ENCODE data around the gene TAOK3. TPM values are rescaled to one million over a fixed set of nuclear protein-coding genes. Genes with fewer than 3 reads are reported as not detected.

TAOK3 gene
- total RNA-seq, 1 donor: 27.8 TPM

DNA sequence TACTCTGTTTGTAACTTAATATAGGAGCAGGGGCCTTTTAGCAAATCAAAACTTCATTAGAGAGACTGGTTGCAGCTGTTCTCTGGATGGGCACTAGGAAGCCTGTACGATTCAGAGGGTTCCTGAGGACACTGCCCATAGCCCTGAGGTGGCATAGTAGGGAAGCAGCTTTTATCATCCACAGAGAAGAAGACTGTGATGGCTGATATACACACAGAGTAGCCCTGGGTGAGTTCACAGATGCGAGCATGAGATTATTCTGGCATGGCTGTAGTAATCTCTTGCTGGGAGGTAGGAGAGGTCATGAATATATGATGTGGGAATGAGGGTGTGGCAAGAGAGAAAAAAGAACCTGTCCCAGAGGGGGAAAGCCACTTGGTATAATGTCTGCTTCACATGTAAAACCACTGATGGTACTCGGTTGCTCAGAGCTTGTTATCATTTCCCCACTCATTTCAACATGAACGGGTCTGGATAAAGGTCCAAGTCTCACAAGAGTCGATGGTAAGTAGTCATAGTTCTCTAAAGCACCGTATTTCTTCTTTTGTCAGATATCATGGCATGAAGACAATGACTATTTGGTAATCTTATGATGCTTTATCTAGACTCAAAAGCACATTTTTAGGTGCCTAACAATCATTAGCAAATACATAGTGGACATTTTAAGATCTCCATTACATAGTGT lies 184.8 kb downstream of the TAOK3 start:
- peak; percentile 45 for DNase-seq (ENCODE audit: low read depth)
- H3K4me3 ChIP-seq (ENCODE audit: low read depth, low read length): peak overlapping the region; percentile 71
- TF ChIP-seq, protein P1, sequence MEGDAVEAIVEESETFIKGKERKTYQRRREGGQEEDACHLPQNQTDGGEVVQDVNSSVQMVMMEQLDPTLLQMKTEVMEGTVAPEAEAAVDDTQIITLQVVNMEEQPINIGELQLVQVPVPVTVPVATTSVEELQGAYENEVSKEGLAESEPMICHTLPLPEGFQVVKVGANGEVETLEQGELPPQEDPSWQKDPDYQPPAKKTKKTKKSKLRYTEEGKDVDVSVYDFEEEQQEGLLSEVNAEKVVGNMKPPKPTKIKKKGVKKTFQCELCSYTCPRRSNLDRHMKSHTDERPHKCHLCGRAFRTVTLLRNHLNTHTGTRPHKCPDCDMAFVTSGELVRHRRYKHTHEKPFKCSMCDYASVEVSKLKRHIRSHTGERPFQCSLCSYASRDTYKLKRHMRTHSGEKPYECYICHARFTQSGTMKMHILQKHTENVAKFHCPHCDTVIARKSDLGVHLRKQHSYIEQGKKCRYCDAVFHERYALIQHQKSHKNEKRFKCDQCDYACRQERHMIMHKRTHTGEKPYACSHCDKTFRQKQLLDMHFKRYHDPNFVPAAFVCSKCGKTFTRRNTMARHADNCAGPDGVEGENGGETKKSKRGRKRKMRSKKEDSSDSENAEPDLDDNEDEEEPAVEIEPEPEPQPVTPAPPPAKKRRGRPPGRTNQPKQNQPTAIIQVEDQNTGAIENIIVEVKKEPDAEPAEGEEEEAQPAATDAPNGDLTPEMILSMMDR (IDR thresholded peaks at IDR 0.05; ENCODE audit: insufficient read depth, low read length): no peak

DNA sequence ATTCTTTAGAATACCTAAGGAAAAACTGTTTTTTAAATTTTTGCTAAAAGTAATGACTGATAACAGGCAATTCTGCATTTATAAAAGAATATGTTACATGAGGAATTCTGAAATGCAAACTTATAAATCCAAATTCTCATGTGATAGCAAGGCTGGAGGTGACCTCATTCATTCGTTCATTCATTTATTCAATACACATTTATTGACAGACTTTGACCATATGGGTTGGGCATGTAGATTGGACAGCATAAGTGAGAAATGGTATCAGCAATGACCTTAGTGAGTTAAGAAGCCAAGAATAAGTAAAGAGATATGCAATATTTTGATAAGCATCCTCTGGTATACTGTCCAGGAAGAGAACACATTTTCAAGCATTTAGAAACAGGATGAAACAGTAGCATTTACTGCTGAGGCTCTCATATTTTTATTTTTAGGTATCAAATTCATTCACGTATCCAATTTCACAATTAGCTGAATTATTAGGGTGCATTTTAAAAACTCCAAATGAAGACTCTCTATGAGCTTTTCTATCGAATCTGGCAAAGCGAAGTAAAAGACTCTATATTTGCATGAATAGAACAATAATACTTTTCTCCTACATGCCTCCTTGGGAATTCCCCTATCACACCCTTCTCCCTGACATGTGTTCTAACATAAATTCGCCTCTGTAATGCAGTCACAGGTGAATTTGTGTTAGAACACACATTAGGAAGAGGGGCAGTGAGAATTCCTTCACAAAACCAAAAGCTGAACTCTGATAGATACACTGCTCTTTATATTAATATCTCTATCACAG lies 186.9 kb downstream of the TAOK3 start:
- TF ChIP-seq, protein P1 (IDR thresholded peaks at IDR 0.05; ENCODE audit: insufficient read depth, low read length): no peak
- H3K4me3 ChIP-seq (ENCODE audit: low read depth, low read length): no peak overlapping the region
- no peak for DNase-seq (ENCODE audit: low read depth)

DNA sequence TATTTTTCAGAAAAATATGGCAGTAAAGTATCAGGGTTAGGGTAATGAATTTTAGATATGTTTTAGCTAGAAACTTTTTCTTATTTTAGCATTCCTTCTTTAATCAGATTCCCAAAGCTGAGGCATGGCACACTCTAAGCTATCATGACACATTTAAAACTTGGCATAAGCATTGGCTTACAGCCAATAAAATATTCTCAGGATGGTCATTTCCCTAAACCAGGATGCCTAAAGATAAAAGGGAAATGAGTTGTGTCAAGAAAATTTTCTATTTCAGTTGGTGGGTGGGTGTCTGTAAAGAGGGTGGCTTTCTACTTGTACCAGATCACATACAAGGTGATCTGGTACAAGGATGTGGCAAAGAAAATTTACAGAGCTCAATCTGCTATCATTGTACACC lies 189.0 kb downstream of the TAOK3 start:
- DNase-seq (ENCODE audit: low read depth): peak; percentile 31
- TF ChIP-seq, protein P1 (IDR thresholded peaks at IDR 0.05; ENCODE audit: insufficient read depth, low read length): no peak
- no peak overlapping the region for H3K4me3 ChIP-seq (ENCODE audit: low read depth, low read length)

DNA sequence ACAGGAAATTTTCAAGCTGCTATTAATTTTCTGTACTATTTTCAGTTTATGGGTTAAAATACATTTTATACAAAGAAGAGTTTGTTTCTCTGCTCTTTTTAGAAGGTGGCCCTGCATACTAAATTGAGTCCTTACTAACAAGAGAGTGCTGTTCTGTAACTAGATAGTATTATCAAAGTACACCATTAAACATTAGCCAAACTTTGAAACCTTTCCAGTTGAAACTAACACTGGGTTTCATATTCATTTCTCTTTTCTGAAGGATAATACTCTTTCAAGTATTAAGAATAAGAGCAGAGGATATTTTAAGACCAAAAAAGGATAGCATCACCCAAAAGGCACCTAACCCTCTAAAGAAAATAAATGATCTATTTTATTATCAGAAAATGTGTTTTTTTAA lies 189.6 kb downstream of the TAOK3 start:
- H3K4me3 ChIP-seq (ENCODE audit: low read depth, low read length): no peak overlapping the region
- TF ChIP-seq, protein P1 (IDR thresholded peaks at IDR 0.05; ENCODE audit: insufficient read depth, low read length): no peak
- DNase-seq (ENCODE audit: low read depth): no peak

DNA sequence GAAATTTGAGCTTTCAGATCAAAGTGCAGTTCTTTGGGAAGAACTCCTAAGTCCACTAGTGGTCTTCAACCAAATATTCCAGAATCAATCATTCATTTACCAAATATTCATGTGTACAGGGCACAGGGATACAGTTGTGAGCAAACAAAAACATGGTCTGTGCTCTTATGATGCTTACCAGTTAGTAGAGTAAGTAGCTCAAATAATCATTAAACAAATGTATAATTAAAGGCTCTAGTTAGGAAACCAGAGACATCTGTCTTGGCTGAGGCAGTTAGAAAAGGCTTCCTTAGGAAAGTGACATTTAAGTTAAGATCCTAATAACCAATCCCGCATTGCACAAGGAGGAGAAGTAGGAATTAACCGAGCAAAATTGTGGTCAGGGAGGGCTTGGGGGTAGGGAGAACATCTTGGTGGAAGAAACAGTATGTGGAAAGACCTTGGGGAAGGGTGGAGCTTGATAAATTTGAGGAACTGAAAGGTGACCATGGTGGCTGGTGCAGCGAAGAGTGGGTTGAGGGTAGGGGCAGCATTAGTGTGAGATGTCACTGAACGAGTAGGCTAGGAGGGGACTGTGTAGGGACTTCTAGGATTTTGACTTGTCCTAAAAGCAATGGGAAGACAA lies 196.8 kb downstream of the TAOK3 start:
- DNase-seq (ENCODE audit: low read depth): no peak
- H3K4me3 ChIP-seq (ENCODE audit: low read depth, low read length): no peak overlapping the region
- TF ChIP-seq, protein P1 (IDR thresholded peaks at IDR 0.05; ENCODE audit: insufficient read depth, low read length): no peak

DNA sequence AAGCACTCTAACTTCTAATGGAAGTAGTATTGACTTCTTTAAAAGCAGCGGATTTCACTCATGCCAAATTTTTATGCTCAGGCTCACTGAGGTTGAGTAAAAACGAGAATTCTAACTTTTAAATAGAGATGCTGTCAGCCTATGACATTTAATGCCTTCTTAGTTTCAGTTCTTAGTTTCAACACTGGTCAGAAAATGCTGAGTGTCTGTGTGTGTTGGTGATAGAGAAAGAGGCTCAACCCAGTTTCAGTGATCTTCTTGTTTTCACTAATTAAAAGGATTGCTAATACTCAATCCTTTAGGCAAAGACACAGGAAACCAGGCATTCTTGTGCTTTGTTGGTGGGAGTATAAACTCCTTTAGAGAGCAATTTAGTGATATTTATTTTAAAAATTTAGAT lies 205.8 kb downstream of the TAOK3 start:
- no peak for DNase-seq (ENCODE audit: low read depth)
- H3K4me3 ChIP-seq (ENCODE audit: low read depth, low read length): no peak overlapping the region
- TF ChIP-seq, protein P1 (IDR thresholded peaks at IDR 0.05; ENCODE audit: insufficient read depth, low read length): no peak

Measured in fibroblast of the aortic adventitia (primary cell).